CD4-positive, alpha-beta T cell (primary cell): ENCODE data around the gene NAPG. TPM values are rescaled to one million over a fixed set of nuclear protein-coding genes. Genes with fewer than 3 reads are reported as not detected.

Experiments used
- ATAC-seq: fragments of 200-7000 bp; cut with Tn5 transposase; one replicate; pipeline ENCODE4 v1.10.0; 2022; ENCODE audit warnings: mild to moderate bottlenecking; ENCODE audit not compliant: poor library complexity
- CTCF ChIA-PET: fragments of 350-600 bp; sonication (Branson Sonifier 250); formaldehyde crosslinking; loops from one replicate; lab custom pipeline; 2021; ENCODE audit warnings: antibody characterized with exemption, inconsistent platforms; lab: Charles Lee
- POLR2A ChIA-PET: fragments of 350-600 bp; sonication (Branson Sonifier 250); formaldehyde crosslinking; loops from one replicate; lab custom pipeline; 2021; ENCODE audit warnings: antibody characterized with exemption, inconsistent platforms; lab: Charles Lee
- DNase-seq, 14 experiments: peaks; one replicate each; pipeline ENCODE4 v3.0.0-alpha.2; 2013 to 2020; ENCODE audit warnings: mixed read lengths in 2 of 14
- H3K27ac ChIP-seq, 2 donors: one replicate each; pipeline versions ENCODE4 v1.5.1 to v1.7.0; 2013; ENCODE audit warnings: low read length in 2 of 2, low read depth in 1 of 2, mild to moderate bottlenecking in 1 of 2
- H3K27me3 ChIP-seq, 2 experiments: 1 replicate in 1 of 2; 2 replicates in 1 of 2; pipeline versions ENCODE4 v1.6.1 to v1.7.0; 2013; ENCODE audit warnings: low read length in 2 of 2, control low read depth in 1 of 2, mild to moderate bottlenecking in 1 of 2, moderate library complexity in 1 of 2; ENCODE audit not compliant: insufficient read depth in 2 of 2, control insufficient read depth in 1 of 2
- H3K36me3 ChIP-seq: one replicate; pipeline ENCODE4 v1.6.1; 2013; ENCODE audit warnings: low read length, control low read depth; ENCODE audit not compliant: insufficient read depth
- H3K4me1 ChIP-seq: one replicate; pipeline ENCODE4 v1.6.1; 2013; ENCODE audit warnings: low read length, control low read depth; ENCODE audit not compliant: insufficient read depth
- H3K4me3 ChIP-seq: one replicate; pipeline ENCODE4 v1.5.1; 2013; ENCODE audit warnings: mild to moderate bottlenecking, low read length, moderate library complexity
- H3K9me3 ChIP-seq, 2 experiments: 1 replicate in 1 of 2; 2 replicates in 1 of 2; pipeline versions ENCODE4 v1.6.1 to v1.7.0; 2013; ENCODE audit warnings: low read length in 2 of 2, mild to moderate bottlenecking in 2 of 2, control low read depth in 1 of 2, moderate library complexity in 1 of 2; ENCODE audit not compliant: control insufficient read depth in 1 of 2, insufficient read depth in 1 of 2
- H3K27ac Mint-ChIP-seq: one replicate; pipeline ENCODE4 v1.8.0; 2020; ENCODE audit warnings: mixed read lengths
- H3K27me3 Mint-ChIP-seq: one replicate; pipeline ENCODE4 v1.8.0; 2021; ENCODE audit warnings: mixed read lengths
- H3K36me3 Mint-ChIP-seq: one replicate; pipeline ENCODE4 v1.8.0; 2021; ENCODE audit warnings: low read depth, mixed read lengths
- H3K4me1 Mint-ChIP-seq: one replicate; pipeline ENCODE4 v1.8.0; 2021; ENCODE audit warnings: low read depth, mixed read lengths
- H3K4me3 Mint-ChIP-seq: one replicate; pipeline ENCODE4 v1.8.0; 2020; ENCODE audit warnings: mild to moderate bottlenecking, mixed read lengths
- H3K9me3 Mint-ChIP-seq: one replicate; pipeline ENCODE4 v1.8.0; 2020; ENCODE audit warnings: mixed read lengths
- intact Hi-C, 2 experiments: fragments of 100-400 bp; cut with DNase I in 1 of 2; cut with micrococcal nuclease in 1 of 2; formaldehyde crosslinking; loops; one replicate each; pipeline versions ENCODE4 v1.15.1 to v1.9.0; 2023 to 2025; cut with DNase I, micrococcal nuclease
- total RNA-seq, 174 experiments: library from RNA in 2 of 174; stranded (reverse) in 2 of 174; gene quantifications; one replicate each; pipeline ENCODE4 v1.2.3 and lab custom pipeline; 2021 to 2026
- TF ChIP-seq, protein P1 (sequence below): fragments of 200-600 bp; IDR thresholded peaks from one replicate; pipeline ENCODE4 v1.8.0; 2022; ENCODE audit warnings: antibody characterized with exemption, mild to moderate bottlenecking

NAPG gene
- total RNA-seq, 2 experiments from 2014 or later = 25.9 to 27.3 TPM

DNA sequence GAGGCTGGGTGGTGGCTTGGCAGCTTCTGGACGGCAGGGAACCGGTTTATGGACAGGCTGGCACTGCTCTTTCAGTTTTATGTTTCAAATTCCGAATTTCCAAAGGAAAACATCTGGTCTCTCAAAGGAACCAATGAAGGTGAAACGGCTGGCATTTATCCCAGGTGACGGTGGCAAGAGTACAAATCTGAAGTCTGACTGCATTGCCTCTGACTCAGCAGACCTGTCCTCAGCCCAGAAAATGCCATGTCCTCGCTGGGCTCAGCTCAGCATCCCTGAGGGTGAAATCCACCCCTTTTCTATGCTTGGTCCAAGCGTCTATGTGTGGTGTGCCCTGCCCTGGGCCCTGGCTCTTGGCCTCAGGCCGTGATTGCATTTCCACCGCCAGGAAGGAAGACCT lies 38.1 kb downstream of the NAPG start:
- TF ChIP-seq, protein P1, sequence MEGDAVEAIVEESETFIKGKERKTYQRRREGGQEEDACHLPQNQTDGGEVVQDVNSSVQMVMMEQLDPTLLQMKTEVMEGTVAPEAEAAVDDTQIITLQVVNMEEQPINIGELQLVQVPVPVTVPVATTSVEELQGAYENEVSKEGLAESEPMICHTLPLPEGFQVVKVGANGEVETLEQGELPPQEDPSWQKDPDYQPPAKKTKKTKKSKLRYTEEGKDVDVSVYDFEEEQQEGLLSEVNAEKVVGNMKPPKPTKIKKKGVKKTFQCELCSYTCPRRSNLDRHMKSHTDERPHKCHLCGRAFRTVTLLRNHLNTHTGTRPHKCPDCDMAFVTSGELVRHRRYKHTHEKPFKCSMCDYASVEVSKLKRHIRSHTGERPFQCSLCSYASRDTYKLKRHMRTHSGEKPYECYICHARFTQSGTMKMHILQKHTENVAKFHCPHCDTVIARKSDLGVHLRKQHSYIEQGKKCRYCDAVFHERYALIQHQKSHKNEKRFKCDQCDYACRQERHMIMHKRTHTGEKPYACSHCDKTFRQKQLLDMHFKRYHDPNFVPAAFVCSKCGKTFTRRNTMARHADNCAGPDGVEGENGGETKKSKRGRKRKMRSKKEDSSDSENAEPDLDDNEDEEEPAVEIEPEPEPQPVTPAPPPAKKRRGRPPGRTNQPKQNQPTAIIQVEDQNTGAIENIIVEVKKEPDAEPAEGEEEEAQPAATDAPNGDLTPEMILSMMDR = no peak
- no peaks in the 10 kb centered on the region for H3K9me3 ChIP-seq
- Mint-ChIP-seq H3K27me3 (no peaks in the 10 kb centered on the region), H3K4me3 (no peak overlapping the region), H3K4me1 (peaks cover 10% of the 10 kb centered on the region), H3K36me3 (no peaks in the 10 kb centered on the region), H3K27ac (no peak overlapping the region), H3K9me3 (no peaks in the 10 kb centered on the region)
- no peak overlapping the region for H3K4me3 ChIP-seq
- H3K4me1 ChIP-seq = peaks cover 11% of the 10 kb centered on the region
- ChIA-PET POLR2A (no interaction called here), CTCF (no interaction called here)
- H3K27me3 ChIP-seq = no peaks in the 10 kb centered on the region
- no peak overlapping the region for H3K27ac ChIP-seq
- H3K36me3 ChIP-seq = no peaks in the 10 kb centered on the region
- ATAC-seq (no peak), DNase-seq (no peak)
- intact Hi-C loops = loop anchor here in 1 of 2 experiments (5.0 kb wide), 1 partner anchor 588 kb away; no protein-coding TSS in a partner anchor

DNA sequence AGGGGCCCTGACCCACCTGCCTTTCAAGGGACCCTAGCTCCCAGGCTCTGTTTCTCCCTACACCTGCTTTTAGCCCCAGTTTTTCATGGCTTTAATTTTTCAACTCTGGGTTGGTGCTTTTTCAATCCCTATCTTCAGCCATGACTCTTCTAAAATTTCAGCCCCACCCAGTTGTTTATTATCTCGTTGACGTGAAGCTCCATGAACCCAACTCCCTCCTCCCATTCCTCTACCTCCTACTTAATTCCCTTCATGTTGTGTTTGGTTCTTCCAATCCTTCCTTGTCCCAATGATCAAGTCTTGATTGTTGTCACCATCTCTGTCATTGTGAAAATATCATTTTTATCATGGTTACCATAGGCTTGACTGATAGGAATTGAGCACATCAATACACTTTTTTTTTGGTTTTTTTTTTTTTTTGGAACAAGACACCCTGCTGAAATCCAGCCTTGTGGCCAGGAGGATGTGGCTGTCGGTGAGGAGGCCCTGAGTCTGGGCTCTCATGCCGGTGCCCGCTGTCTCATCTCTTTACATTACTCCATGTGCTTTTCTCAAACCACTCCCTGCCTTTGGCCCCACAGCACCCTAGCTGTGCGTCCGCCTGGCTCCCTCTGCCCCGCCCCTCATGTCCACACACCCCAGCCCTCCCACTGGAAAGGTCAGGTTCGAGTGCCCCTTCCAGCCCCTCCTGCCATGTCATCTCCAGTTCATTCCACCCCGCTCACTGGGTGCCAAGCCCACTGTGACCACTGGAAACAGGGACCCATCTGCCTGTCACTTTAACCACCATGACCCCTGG lies 39.3 kb downstream of the NAPG start:
- no peak overlapping the region for H3K27ac Mint-ChIP-seq
- H3K36me3 ChIP-seq = no peaks in the 10 kb centered on the region
- peaks cover 7% of the 10 kb centered on the region for H3K4me1 ChIP-seq
- no peaks in the 10 kb centered on the region for H3K27me3 ChIP-seq
- no peaks in the 10 kb centered on the region for H3K9me3 ChIP-seq
- no peak overlapping the region for H3K4me3 Mint-ChIP-seq
- ChIA-PET POLR2A (no interaction called here), CTCF (no interaction called here)
- no peak for DNase-seq
- H3K36me3 Mint-ChIP-seq = no peaks in the 10 kb centered on the region
- no peak for ATAC-seq
- H3K27me3 Mint-ChIP-seq = no peaks in the 10 kb centered on the region
- intact Hi-C loops = loop anchor here in 1 of 2 experiments (5.0 kb wide), 1 partner anchor 587 kb away; no protein-coding TSS in a partner anchor
- H3K4me3 ChIP-seq = no peak overlapping the region
- H3K27ac ChIP-seq = no peak overlapping the region
- H3K9me3 Mint-ChIP-seq = no peaks in the 10 kb centered on the region
- TF ChIP-seq, protein P1 = no peak
- H3K4me1 Mint-ChIP-seq = peaks cover 6% of the 10 kb centered on the region

DNA sequence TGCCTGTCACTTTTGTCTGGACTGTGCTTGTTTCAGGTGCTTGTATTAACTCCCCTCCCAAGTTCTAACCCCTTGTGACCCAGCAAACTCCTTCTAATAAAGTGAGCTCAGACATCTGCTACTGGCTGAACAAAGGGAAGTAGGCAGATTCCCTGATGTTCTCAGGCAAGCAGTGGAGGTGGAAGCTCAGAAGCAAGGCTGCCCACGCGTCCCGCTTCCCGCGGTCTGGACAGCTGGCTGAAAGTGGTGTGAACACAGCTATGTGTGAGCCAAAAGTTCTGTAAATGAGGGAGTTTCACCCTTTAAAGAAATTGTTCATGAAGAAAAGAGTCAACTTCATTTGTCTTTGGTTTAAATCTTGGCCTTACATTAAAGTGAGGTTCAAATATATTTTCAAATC lies 40.0 kb downstream of the NAPG start:
- TF ChIP-seq, protein P1 = no peak
- H3K9me3 Mint-ChIP-seq = no peaks in the 10 kb centered on the region
- intact Hi-C loops = no loop called here
- Histone ChIP-seq H3K36me3 (no peaks in the 10 kb centered on the region), H3K4me1 (peaks cover under 1% of the 10 kb centered on the region), H3K27ac (no peak overlapping the region), H3K27me3 (no peaks in the 10 kb centered on the region), H3K9me3 (peaks cover 0 to 4% of the 10 kb centered on the region in 2 experiments), H3K4me3 (no peak overlapping the region)
- no peak overlapping the region for H3K4me3 Mint-ChIP-seq
- DNase-seq = no peak
- ChIA-PET POLR2A (no interaction called here), CTCF (no interaction called here)
- no peaks in the 10 kb centered on the region for H3K4me1 Mint-ChIP-seq
- ATAC-seq = no peak
- H3K27me3 Mint-ChIP-seq = no peaks in the 10 kb centered on the region
- H3K27ac Mint-ChIP-seq = no peak overlapping the region
- H3K36me3 Mint-ChIP-seq = no peaks in the 10 kb centered on the region
